Colonic mucosa (tissue), 4 donors: ENCODE data around the gene ABCC8. TPM values are rescaled to one million over a fixed set of nuclear protein-coding genes. Genes with fewer than 3 reads are reported as not detected.

ENCODE experiments used
- DNase-seq: peaks from one replicate; pipeline ENCODE4 v3.0.0-alpha.2; 2020
- H3K27ac ChIP-seq: fragments of 200-600 bp; one replicate; pipeline ENCODE4 v1.8.0; 2021
- H3K27me3 ChIP-seq: fragments of 200-600 bp; one replicate; pipeline ENCODE4 v1.8.0; 2021
- H3K36me3 ChIP-seq: fragments of 200-600 bp; one replicate; pipeline ENCODE4 v1.8.0; 2021
- H3K4me1 ChIP-seq: fragments of 200-600 bp; one replicate; pipeline ENCODE4 v1.8.0; 2021; ENCODE audit warnings: mild to moderate bottlenecking
- H3K4me3 ChIP-seq: fragments of 200-600 bp; one replicate; pipeline ENCODE4 v1.8.0; 2021
- H3K9ac ChIP-seq, 2 donors: one replicate each; pipeline ENCODE4 v1.7.0; 2013; ENCODE audit warnings: control low read depth in 2 of 2, low read depth in 2 of 2, low read length in 2 of 2
- H3K9me3 ChIP-seq: fragments of 200-600 bp; one replicate; pipeline ENCODE4 v1.8.0; 2021
- intact Hi-C: fragments of 100-400 bp; cut with DNase I; formaldehyde crosslinking; loops from one replicate; pipeline ENCODE4 v1.14.1; 2022
- total RNA-seq, 2 donors: library from RNA; stranded (reverse); fragmentation: NEBNext Ultra II Directional in 1 of 2; extraction: Animal tissue kit (Norgen Biotek cat#: 25700) in 1 of 2; gene quantifications; one replicate each; pipeline ENCODE4 v1.2.1, GENCODE V29; 2021
- TF ChIP-seq, protein P1 (sequence below): fragments of 200-600 bp; IDR thresholded peaks from one replicate; pipeline ENCODE4 v1.8.0; 2022; ENCODE audit warnings: antibody characterized with exemption, mild to moderate bottlenecking
- donor health status: healthy.
- donor health status: DM: no; HTN: no; CAD: no.
- donor health status: DM: no; HTN: no; CAD: no.

The ABCC8 gene
- total RNA-seq, 2 donors from 2014 or later = 2.1 to 4.7 TPM

- TF ChIP-seq, protein P1, sequence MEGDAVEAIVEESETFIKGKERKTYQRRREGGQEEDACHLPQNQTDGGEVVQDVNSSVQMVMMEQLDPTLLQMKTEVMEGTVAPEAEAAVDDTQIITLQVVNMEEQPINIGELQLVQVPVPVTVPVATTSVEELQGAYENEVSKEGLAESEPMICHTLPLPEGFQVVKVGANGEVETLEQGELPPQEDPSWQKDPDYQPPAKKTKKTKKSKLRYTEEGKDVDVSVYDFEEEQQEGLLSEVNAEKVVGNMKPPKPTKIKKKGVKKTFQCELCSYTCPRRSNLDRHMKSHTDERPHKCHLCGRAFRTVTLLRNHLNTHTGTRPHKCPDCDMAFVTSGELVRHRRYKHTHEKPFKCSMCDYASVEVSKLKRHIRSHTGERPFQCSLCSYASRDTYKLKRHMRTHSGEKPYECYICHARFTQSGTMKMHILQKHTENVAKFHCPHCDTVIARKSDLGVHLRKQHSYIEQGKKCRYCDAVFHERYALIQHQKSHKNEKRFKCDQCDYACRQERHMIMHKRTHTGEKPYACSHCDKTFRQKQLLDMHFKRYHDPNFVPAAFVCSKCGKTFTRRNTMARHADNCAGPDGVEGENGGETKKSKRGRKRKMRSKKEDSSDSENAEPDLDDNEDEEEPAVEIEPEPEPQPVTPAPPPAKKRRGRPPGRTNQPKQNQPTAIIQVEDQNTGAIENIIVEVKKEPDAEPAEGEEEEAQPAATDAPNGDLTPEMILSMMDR = no peak
- no peak overlapping the region for H3K4me3 ChIP-seq
- intact Hi-C loops = no loop called here
- no peaks in the 10 kb centered on the region for H3K27me3 ChIP-seq
- DNase-seq = no peak
- H3K27ac ChIP-seq = no peak overlapping the region
- no peaks in the 10 kb centered on the region for H3K36me3 ChIP-seq
- H3K9me3 ChIP-seq = no peaks in the 10 kb centered on the region
- H3K9ac ChIP-seq = no peak overlapping the region
- no peaks in the 10 kb centered on the region for H3K4me1 ChIP-seq
Measured at GRCh38 chr11:17395978-17396377, 80.7 kb downstream of the ABCC8 start.

DNA sequence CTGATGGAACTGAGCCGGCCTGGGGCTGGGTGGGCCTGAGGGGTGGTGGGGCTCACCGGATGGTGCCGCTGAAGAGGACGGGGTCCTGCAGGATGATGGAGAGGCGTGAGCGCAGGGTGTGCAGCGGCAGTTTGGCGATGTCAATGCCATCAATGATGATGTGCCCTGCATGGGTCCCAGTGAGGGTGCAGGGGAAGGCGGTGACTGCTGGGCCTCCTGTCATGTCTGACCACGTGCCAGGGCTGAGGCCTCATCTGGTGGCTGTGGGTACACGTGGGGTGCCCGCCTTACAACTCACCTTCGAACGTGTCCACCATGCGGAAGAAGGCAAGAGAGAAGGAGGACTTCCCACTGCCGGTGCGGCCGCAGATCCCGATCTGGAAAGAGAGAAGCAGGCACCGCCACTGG lies 81.1 kb downstream of the ABCC8 start:
- Histone ChIP-seq H3K9ac (no peak overlapping the region), H3K27ac (no peak overlapping the region), H3K9me3 (no peaks in the 10 kb centered on the region), H3K27me3 (no peaks in the 10 kb centered on the region), H3K4me3 (no peak overlapping the region), H3K4me1 (no peaks in the 10 kb centered on the region), H3K36me3 (no peaks in the 10 kb centered on the region)
- no peak for DNase-seq
- intact Hi-C loops = no loop called here
- TF ChIP-seq, protein P1 = no peak

DNA sequence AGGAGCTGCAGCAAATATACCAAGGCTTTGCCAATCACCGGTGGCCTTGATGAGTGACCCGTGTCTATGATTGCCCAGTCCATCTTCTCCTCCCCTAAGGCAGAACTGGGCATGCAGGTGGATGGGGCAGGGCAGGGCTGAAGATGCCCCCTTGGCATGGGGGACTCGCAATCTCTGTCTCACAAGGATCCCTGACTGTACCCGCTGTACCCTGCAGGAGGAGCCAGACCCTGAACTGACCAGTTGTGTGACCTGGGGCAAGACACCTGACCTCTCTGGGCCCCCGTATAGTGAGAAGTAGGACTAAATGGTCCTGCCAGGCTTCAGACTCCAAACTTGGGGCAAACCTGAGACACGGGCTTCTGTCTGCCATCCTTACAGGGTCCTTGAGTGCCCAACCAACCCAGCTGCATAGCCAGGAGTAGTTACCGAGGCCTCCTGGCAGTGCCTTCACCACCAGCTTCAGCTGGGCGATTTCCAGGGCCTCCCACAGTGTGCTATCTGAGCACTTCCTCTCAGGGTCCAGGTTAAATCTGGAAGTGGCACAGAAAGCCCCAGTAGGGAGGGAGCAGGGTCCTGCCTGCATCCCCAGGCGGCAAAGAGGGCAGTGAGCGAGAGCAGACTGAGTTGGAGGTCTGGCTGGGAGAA lies 81.8 kb downstream of the ABCC8 start:
- H3K27ac ChIP-seq = no peak overlapping the region
- H3K27me3 ChIP-seq = no peaks in the 10 kb centered on the region
- TF ChIP-seq, protein P1 = no peak
- peaks cover under 1% of the 10 kb centered on the region for H3K4me1 ChIP-seq
- intact Hi-C loops = no loop called here
- H3K9ac ChIP-seq = no peak overlapping the region
- no peaks in the 10 kb centered on the region for H3K9me3 ChIP-seq
- no peak overlapping the region for H3K4me3 ChIP-seq
- no peaks in the 10 kb centered on the region for H3K36me3 ChIP-seq
- no peak for DNase-seq

DNA sequence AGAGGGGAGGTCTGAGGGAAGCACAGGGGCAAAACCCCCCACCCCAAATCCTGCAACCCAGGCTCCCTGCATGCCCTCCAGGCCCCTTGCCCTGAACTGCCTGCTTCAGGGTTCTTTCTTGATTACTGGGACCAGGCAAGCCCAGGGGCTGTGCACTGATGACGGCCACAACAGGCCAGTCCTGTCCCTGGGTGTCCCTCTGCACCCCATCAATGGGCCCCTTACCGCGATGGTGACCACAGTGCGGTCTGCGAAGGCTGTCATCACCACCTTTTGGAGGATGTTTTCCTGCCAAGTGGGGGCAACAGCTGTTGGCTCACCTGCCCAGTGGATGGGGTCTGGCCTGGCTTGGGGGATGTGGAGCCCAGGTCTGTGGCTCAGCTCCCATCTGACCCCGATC lies 83.2 kb downstream of the ABCC8 start:
- Histone ChIP-seq H3K4me1 (peaks cover 4% of the 10 kb centered on the region), H3K9ac (no peak overlapping the region), H3K27ac (no peak overlapping the region), H3K4me3 (no peak overlapping the region), H3K27me3 (no peaks in the 10 kb centered on the region), H3K9me3 (no peaks in the 10 kb centered on the region), H3K36me3 (no peaks in the 10 kb centered on the region)
- intact Hi-C loops = no loop called here
- no peak for DNase-seq
- TF ChIP-seq, protein P1 = no peak

- peaks cover 4% of the 10 kb centered on the region for H3K4me1 ChIP-seq
- H3K9me3 ChIP-seq = no peaks in the 10 kb centered on the region
- intact Hi-C loops = no loop called here
- DNase-seq = no peak
- no peak overlapping the region for H3K4me3 ChIP-seq
- no peak overlapping the region for H3K27ac ChIP-seq
- H3K27me3 ChIP-seq = no peaks in the 10 kb centered on the region
- no peak overlapping the region for H3K9ac ChIP-seq
- H3K36me3 ChIP-seq = no peaks in the 10 kb centered on the region
- TF ChIP-seq, protein P1 = no peak
Measured at GRCh38 chr11:17392872-17393271, 83.8 kb downstream of the ABCC8 start.
